ENCODE measurements around the gene IFT122.
"Not testable (repeated sequence)": the region's sequence is repeated elsewhere in the genome, so short reads cannot be mapped to it uniquely, and the experiment has no call there.

Gene IFT122

GRCh38 chr3:129498603-129499488 lies 58.8 kb downstream of the IFT122 start:
- DNase-seq, result not testable (repeated sequence)

- not testable (repeated sequence) for DNase-seq
Observed at GRCh38 chr3:129499604-129500333, 59.7 kb downstream of the IFT122 start.

GRCh38 chr3:129500334-129500658 lies 60.3 kb downstream of the IFT122 start:
- DNase-seq, result no peak

GRCh38 chr3:129501630-129502029 lies 61.6 kb downstream of the IFT122 start:
- DNase-seq, result no peak

GRCh38 chr3:129502641-129503408 lies 62.8 kb downstream of the IFT122 start:
- DNase-seq, result no peak

GRCh38 chr3:129503471-129504291 lies 63.7 kb downstream of the IFT122 start:
- no peak for DNase-seq

- no peak for DNase-seq
Observed at GRCh38 chr3:129504471-129505100, 64.6 kb downstream of the IFT122 start.

- no peak for DNase-seq
Observed at GRCh38 chr3:129505341-129505740, 65.3 kb downstream of the IFT122 start.

GRCh38 chr3:129506231-129506742 lies 66.3 kb downstream of the IFT122 start:
- DNase-seq, result no peak

- DNase-seq, result no peak
Observed at GRCh38 chr3:129507181-129507831, 67.3 kb downstream of the IFT122 start.

- no peak for DNase-seq
Observed at GRCh38 chr3:129512595-129512994, 72.6 kb downstream of the IFT122 start.

GRCh38 chr3:129513705-129514104 lies 73.7 kb downstream of the IFT122 start:
- no peak for DNase-seq

- no peak for DNase-seq
Observed at GRCh38 chr3:129514110-129514509, 74.1 kb downstream of the IFT122 start.

- no peak for DNase-seq
Observed at GRCh38 chr3:129514563-129514962, 74.5 kb downstream of the IFT122 start.

GRCh38 chr3:129515108-129515820 lies 75.2 kb downstream of the IFT122 start:
- not testable (repeated sequence) for DNase-seq

- not testable (repeated sequence) for DNase-seq
Observed at GRCh38 chr3:129515821-129516432, 75.9 kb downstream of the IFT122 start.

GRCh38 chr3:129517516-129517915 lies 77.5 kb downstream of the IFT122 start:
- DNase-seq, result no peak

GRCh38 chr3:129518038-129518561 lies 78.1 kb downstream of the IFT122 start:
- DNase-seq, result no peak

- no peak for DNase-seq
Observed at GRCh38 chr3:129518581-129518980, 78.6 kb downstream of the IFT122 start.

- DNase-seq, result no peak
Observed at GRCh38 chr3:129519449-129519848, 79.4 kb downstream of the IFT122 start.

Data from activated CD4-positive, alpha-beta T cell treated with anti-CD3 and anti-CD28 coated beads, Interleukin-10, Interleukin-2, amounts not matched to agents 100 ng/mL and 50 ng/mL, durations not matched to agents 16 hours and 8 hours (primary cell).